Neuronal stem cell (in vitro differentiated cells): ENCODE results near the gene DOCK11.

Experiments
- DNase-seq: peaks from one replicate; pipeline ENCODE4 v3.0.0-alpha.2; 2013; ENCODE audit warnings: low spot score
- H2AFZ ChIP-seq: one replicate; pipeline ENCODE4 v1.6.1; 2013; ENCODE audit warnings: mild to moderate bottlenecking, low read length, inconsistent platforms
- H2AK5ac ChIP-seq: 2 replicates; pipeline ENCODE4 v1.6.1; 2013; ENCODE audit warnings: low read depth, mild to moderate bottlenecking, inconsistent platforms, low read length, moderate library complexity, mixed read lengths
- H2BK120ac ChIP-seq: 2 replicates; pipeline ENCODE4 v1.6.1; 2013; ENCODE audit warnings: low read depth, mild to moderate bottlenecking, inconsistent platforms, low read length, moderate library complexity, mixed read lengths
- H2BK12ac ChIP-seq: one replicate; pipeline ENCODE4 v1.6.1; 2013; ENCODE audit warnings: low read length, inconsistent platforms
- H2BK15ac ChIP-seq: 2 replicates; pipeline ENCODE4 v1.6.1; 2013; ENCODE audit warnings: mild to moderate bottlenecking, low read length, inconsistent platforms, mixed read lengths
- H2BK5ac ChIP-seq: one replicate; pipeline ENCODE4 v1.6.1; 2013; ENCODE audit warnings: inconsistent platforms, mild to moderate bottlenecking, low read length, moderate library complexity
- H3K14ac ChIP-seq: one replicate; pipeline ENCODE4 v1.6.1; 2013; ENCODE audit warnings: low read length, inconsistent platforms
- H3K18ac ChIP-seq: 2 replicates; pipeline ENCODE4 v1.6.1; 2013; ENCODE audit warnings: low read length, inconsistent platforms
- H3K23ac ChIP-seq: 2 replicates; pipeline ENCODE4 v1.6.1; 2013; ENCODE audit warnings: low read depth, mild to moderate bottlenecking, mixed read lengths, low read length, inconsistent platforms; ENCODE audit not compliant: poor library complexity
- H3K27ac ChIP-seq: replicated peaks from 3 replicates; pipeline ENCODE4 v1.5.1; 2013; ENCODE audit warnings: low read length, inconsistent platforms
- H3K27me3 ChIP-seq, 3 experiments: 2 replicates each; pipeline ENCODE4 v1.6.1; 2013; ENCODE audit warnings: low read length in 3 of 3, mild to moderate bottlenecking in 2 of 3, inconsistent platforms in 1 of 3, low read depth in 1 of 3, mixed read lengths in 1 of 3, moderate library complexity in 1 of 3; ENCODE audit not compliant: control insufficient read depth in 3 of 3, insufficient read depth in 3 of 3
- H3K36me3 ChIP-seq, 2 donors: replicated peaks in 1 of 2; 2 replicates each; pipeline ENCODE4 v1.6.1; 2013; ENCODE audit warnings: low read length in 2 of 2; ENCODE audit not compliant: control insufficient read depth in 2 of 2, insufficient read depth in 2 of 2
- H3K4ac ChIP-seq: 2 replicates; pipeline ENCODE4 v1.6.1; 2013; ENCODE audit warnings: inconsistent platforms, mild to moderate bottlenecking, low read length, moderate library complexity
- H3K4me1 ChIP-seq, 2 donors: 1 replicate in 1 of 2; 2 replicates in 1 of 2; pipeline ENCODE4 v1.6.1; 2013; ENCODE audit warnings: low read length in 2 of 2, low read depth in 1 of 2; ENCODE audit not compliant: control insufficient read depth in 2 of 2, insufficient read depth in 1 of 2
- H3K4me2 ChIP-seq: one replicate; pipeline ENCODE4 v1.6.1; 2013; ENCODE audit warnings: mild to moderate bottlenecking, low read length, inconsistent platforms; ENCODE audit not compliant: insufficient read depth, poor library complexity, severe bottlenecking
- H3K4me3 ChIP-seq, 2 donors: 2 replicates each; pipeline ENCODE4 v1.5.1; 2013; ENCODE audit warnings: low read length in 2 of 2, mild to moderate bottlenecking in 2 of 2, inconsistent platforms in 1 of 2, moderate library complexity in 1 of 2
- H3K79me1 ChIP-seq: one replicate; pipeline ENCODE4 v1.6.1; 2013; ENCODE audit warnings: low read depth, mild to moderate bottlenecking, inconsistent platforms, low read length, moderate library complexity
- H3K9ac ChIP-seq: one replicate; pipeline ENCODE4 v1.6.1; 2013; ENCODE audit warnings: mild to moderate bottlenecking, low read depth, low read length, inconsistent platforms; ENCODE audit not compliant: poor library complexity
- H3K9me3 ChIP-seq, 2 donors: replicated peaks in 1 of 2; 2 replicates each; pipeline versions ENCODE3 to v1.6.1; 2013; ENCODE audit warnings: low read length in 2 of 2, mild to moderate bottlenecking in 2 of 2, inconsistent platforms in 1 of 2, low read depth in 1 of 2, mixed read lengths in 1 of 2, moderate library complexity in 1 of 2; ENCODE audit not compliant: control insufficient read depth in 2 of 2, insufficient read depth in 1 of 2
- H4K8ac ChIP-seq: one replicate; pipeline ENCODE4 v1.6.1; 2013; ENCODE audit warnings: low read depth, mild to moderate bottlenecking, inconsistent platforms, low read length, moderate library complexity
- H4K91ac ChIP-seq: one replicate; pipeline ENCODE4 v1.6.1; 2013; ENCODE audit warnings: low read length, low read depth, mild to moderate bottlenecking, inconsistent platforms; ENCODE audit not compliant: poor library complexity
- WGBS, 2 donors: extraction: QIAGEN DNeasy Blood & Tissue Kit; methylation state at CpG; one replicate each; pipeline ENCODE4 v1.1.7; 2013; ENCODE audit warnings: missing lambda C conversion rate in 2 of 2, mixed read lengths in 1 of 2; ENCODE audit not compliant: insufficient read length in 2 of 2, insufficient replicate concordance in 1 of 2; ENCODE audit errors: extremely low coverage in 2 of 2; 5-methylcytosine and 5-hydroxymethylcytosine counted together

The DOCK11 gene

GRCh38 chrX:118698516-118699170 is 203.0 kb downstream of the DOCK11 start:
- Histone ChIP-seq H4K91ac (no peak overlapping the region), H3K23ac (no peak overlapping the region), H2BK120ac (no peak overlapping the region), H2BK15ac (no peak overlapping the region), H2BK5ac (no peak overlapping the region), H3K27ac (no peak overlapping the region), H3K27me3 (no peaks in the 10 kb centered on the region), H3K4me2 (no peak overlapping the region), H2BK12ac (no peak overlapping the region), H2AFZ (no peak overlapping the region), H2AK5ac (no peak overlapping the region), H3K9ac (no peak overlapping the region), H3K36me3 (no peaks in the 10 kb centered on the region), H3K9me3 (no peaks in the 10 kb centered on the region), H3K14ac (no peak overlapping the region), H3K4me3 (no peak overlapping the region), H3K4ac (no peak overlapping the region), H4K8ac (no peak overlapping the region), H3K4me1 (no peaks in the 10 kb centered on the region), H3K18ac (no peak overlapping the region), H3K79me1 (no peaks in the 10 kb centered on the region)
- WGBS, 2 donors: no CpG with 5 or more reads among the region's 5 CpGs
- no peak for DNase-seq

- no peak overlapping the region for H4K91ac ChIP-seq
- H3K36me3 ChIP-seq: no peaks in the 10 kb centered on the region
These were observed 207.1 kb downstream of the DOCK11 start for GRCh38 chrX:118702741-118703140.

GRCh38 chrX:118706681-118707080 is 211.1 kb downstream of the DOCK11 start:
- Histone ChIP-seq H3K18ac (no peak overlapping the region), H3K27me3 (no peaks in the 10 kb centered on the region), H3K23ac (no peak overlapping the region), H3K36me3 (no peaks in the 10 kb centered on the region), H3K4me3 (no peak overlapping the region), H2BK120ac (no peak overlapping the region), H4K91ac (no peak overlapping the region), H3K4me2 (no peak overlapping the region), H3K9ac (no peak overlapping the region), H2BK5ac (no peak overlapping the region), H3K14ac (no peak overlapping the region), H3K4me1 (no peaks in the 10 kb centered on the region), H2AK5ac (no peak overlapping the region), H3K79me1 (no peaks in the 10 kb centered on the region), H3K27ac (no peak overlapping the region), H3K4ac (no peak overlapping the region), H2BK15ac (no peak overlapping the region), H2AFZ (no peak overlapping the region), H4K8ac (no peak overlapping the region), H2BK12ac (no peak overlapping the region), H3K9me3 (no peaks in the 10 kb centered on the region)
- WGBS, 2 donors: no CpG with 5 or more reads among the region's 4 CpGs
- DNase-seq: no peak

More at GRCh38 chrX:118702741-118703140, 207.1 kb downstream of the DOCK11 start:
- H3K18ac ChIP-seq: no peak overlapping the region
- H3K27me3 ChIP-seq: no peaks in the 10 kb centered on the region
- H4K8ac ChIP-seq: no peak overlapping the region
- no peak overlapping the region for H3K23ac ChIP-seq
- no peak overlapping the region for H2BK12ac ChIP-seq
- H3K4ac ChIP-seq: no peak overlapping the region
- H3K4me2 ChIP-seq: no peak overlapping the region
- H3K27ac ChIP-seq: no peak overlapping the region
- no peaks in the 10 kb centered on the region for H3K4me1 ChIP-seq
- H2BK15ac ChIP-seq: no peak overlapping the region
- H2BK5ac ChIP-seq: no peak overlapping the region
- H3K4me3 ChIP-seq: no peak overlapping the region
- no peak overlapping the region for H2AFZ ChIP-seq
- H2AK5ac ChIP-seq: no peak overlapping the region
- H3K14ac ChIP-seq: no peak overlapping the region
- DNase-seq: no peak
- no peak overlapping the region for H2BK120ac ChIP-seq
- H3K79me1 ChIP-seq: no peaks in the 10 kb centered on the region
- no peak overlapping the region for H3K9ac ChIP-seq
- WGBS, 2 donors: no CpG with 5 or more reads among the region's 5 CpGs
- no peaks in the 10 kb centered on the region for H3K9me3 ChIP-seq

DNA sequence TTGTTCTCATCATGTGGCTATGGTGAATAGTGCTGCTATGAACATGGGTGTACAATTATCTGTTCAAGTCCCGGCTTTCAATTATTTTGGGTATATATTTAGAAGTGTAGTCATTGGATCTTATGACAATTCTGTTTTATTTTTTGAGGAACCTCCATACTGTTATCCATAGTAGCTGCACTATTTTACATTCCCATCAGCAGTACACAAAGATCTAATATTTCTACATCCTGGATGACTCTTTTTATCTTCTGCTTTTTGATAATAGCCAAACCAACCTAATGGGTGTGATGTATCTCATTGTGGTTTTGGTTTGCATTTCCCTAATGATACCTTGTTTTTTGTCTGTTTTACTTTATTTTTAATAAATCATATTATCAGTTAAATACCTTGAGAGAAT is 218.9 kb downstream of the DOCK11 start:
- WGBS, 2 donors: no CpG with 5 or more reads among the region's 1 CpG
- no peaks in the 10 kb centered on the region for H3K9me3 ChIP-seq
- H2BK5ac ChIP-seq: no peak overlapping the region
- no peak for DNase-seq
- H3K14ac ChIP-seq: no peak overlapping the region
- no peak overlapping the region for H3K23ac ChIP-seq
- H2BK120ac ChIP-seq: no peak overlapping the region
- no peak overlapping the region for H3K4me3 ChIP-seq
- no peak overlapping the region for H2AK5ac ChIP-seq
- H2BK15ac ChIP-seq: no peak overlapping the region
- no peak overlapping the region for H4K8ac ChIP-seq
- no peaks in the 10 kb centered on the region for H3K79me1 ChIP-seq
- H3K18ac ChIP-seq: no peak overlapping the region
- no peaks in the 10 kb centered on the region for H3K27me3 ChIP-seq
- no peak overlapping the region for H3K27ac ChIP-seq
- H3K9ac ChIP-seq: no peak overlapping the region
- H3K4ac ChIP-seq: no peak overlapping the region
- H3K36me3 ChIP-seq: no peaks in the 10 kb centered on the region
- no peak overlapping the region for H3K4me2 ChIP-seq
- H4K91ac ChIP-seq: no peak overlapping the region
- no peak overlapping the region for H2BK12ac ChIP-seq
- H3K4me1 ChIP-seq: no peaks in the 10 kb centered on the region
- no peak overlapping the region for H2AFZ ChIP-seq
